NCI-H128 (cell line): ENCODE data around the gene CHAF1A.

ENCODE experiments used
- DNase-seq: peaks from one replicate; lab custom pipeline; 2025; ENCODE audit not compliant: unreplicated experiment; lab: John Stamatoyannopoulos, UW

Gene CHAF1A

GRCh38 chr19:4378886-4379285 is 23.6 kb upstream of the CHAF1A start:
- DNase-seq: no peak

- DNase-seq: no peak
These were observed 22.8 kb upstream of the CHAF1A start for GRCh38 chr19:4379383-4380253.

- no peak for DNase-seq
These were observed 22.1 kb upstream of the CHAF1A start for GRCh38 chr19:4380254-4380727.

- DNase-seq: no peak
These were observed 17.0 kb upstream of the CHAF1A start for GRCh38 chr19:4385291-4386040.

- no peak for DNase-seq
These were observed 16.2 kb upstream of the CHAF1A start for GRCh38 chr19:4386041-4386782.

GRCh38 chr19:4388337-4389063 is 13.9 kb upstream of the CHAF1A start:
- no peak for DNase-seq

- DNase-seq: no peak
These were observed 13.4 kb upstream of the CHAF1A start for GRCh38 chr19:4389064-4389375.

GRCh38 chr19:4389511-4390016 is 12.9 kb upstream of the CHAF1A start:
- no peak for DNase-seq

GRCh38 chr19:4390017-4390566 is 12.3 kb upstream of the CHAF1A start:
- DNase-seq: no peak

- DNase-seq: peak; percentile 20
These were observed 11.7 kb upstream of the CHAF1A start for GRCh38 chr19:4390567-4391305.

GRCh38 chr19:4391306-4391693 is 11.1 kb upstream of the CHAF1A start:
- DNase-seq: no peak

GRCh38 chr19:4391701-4392483 is 10.5 kb upstream of the CHAF1A start:
- DNase-seq: no peak

GRCh38 chr19:4393947-4394590 is 8.4 kb upstream of the CHAF1A start:
- DNase-seq: no peak

- no peak for DNase-seq
These were observed 5.3 kb upstream of the CHAF1A start for GRCh38 chr19:4396949-4397783.

GRCh38 chr19:4399812-4400134 is 2.7 kb upstream of the CHAF1A start:
- DNase-seq: no peak

- peak; percentile 87 for DNase-seq
These were observed 2.1 kb upstream of the CHAF1A start, which contains the start of gene SH3GL1 for GRCh38 chr19:4400135-4400936. SH3GL1 (minus strand) TSS chr19:4400547; CDS start chr19:4400368, 179 bp downstream.

GRCh38 chr19:4401769-4402170 is 670 bp upstream of the CHAF1A start:
- no peak for DNase-seq
